B cell (primary cell): ENCODE measurements around the gene GINS2. TPM values are rescaled to one million over a fixed set of nuclear protein-coding genes. Genes with fewer than 3 reads are reported as not detected.
A peak's percentile ranks its signal among the peaks of the same experiment; 100 is the strongest.

Source experiments
- ATAC-seq: fragments of 200-7000 bp; cut with Tn5 transposase; one replicate; pipeline ENCODE4 v1.10.0; 2021; ENCODE audit warnings: low read depth, mild to moderate bottlenecking, moderate number of reproducible peaks, moderate library complexity
- CTCF ChIA-PET: fragments of 350-600 bp; sonication (Branson Sonifier 250); formaldehyde crosslinking; loops from one replicate; lab custom pipeline; 2021; ENCODE audit warnings: antibody characterized with exemption, inconsistent platforms; lab: Charles Lee
- POLR2A ChIA-PET: fragments of 350-600 bp; sonication (Branson Sonifier 250); formaldehyde crosslinking; loops from one replicate; lab custom pipeline; 2021; ENCODE audit warnings: antibody characterized with exemption; lab: Charles Lee
- DNase-seq: peaks from one replicate; pipeline ENCODE4 v3.0.0; 2013
- H2AFZ ChIP-seq: 2 replicates; pipeline ENCODE4 v1.6.1; 2012; ENCODE audit warnings: mild to moderate bottlenecking, low read depth, low read length; ENCODE audit not compliant: insufficient read depth, poor library complexity, severe bottlenecking
- H3K27ac ChIP-seq, 2 donors: 1 replicate in 1 of 2; 2 replicates in 1 of 2; pipeline ENCODE4 v1.5.1; 2012 to 2013; ENCODE audit warnings: low read length in 2 of 2, mild to moderate bottlenecking in 2 of 2, moderate library complexity in 1 of 2
- H3K27me3 ChIP-seq, 4 experiments: fragments of 200-600 bp in 1 of 4; sonication (generic) in 1 of 4; replicated peaks in 1 of 4; 1 replicate in 2 of 4; 2 replicates in 2 of 4; pipeline versions ENCODE4 v1.6.1 to v1.7.0; 2013 to 2016; ENCODE audit warnings: low read length in 3 of 4, mild to moderate bottlenecking in 2 of 4, mixed read lengths in 1 of 4, moderate library complexity in 1 of 4; ENCODE audit not compliant: insufficient read depth in 4 of 4, control insufficient read depth in 3 of 4; ENCODE audit errors: control extremely low read depth in 1 of 4
- H3K36me3 ChIP-seq, 2 experiments: replicated peaks in 1 of 2; 1 replicate in 1 of 2; 2 replicates in 1 of 2; pipeline versions ENCODE4 v1.6.1 to v1.7.1; 2013; ENCODE audit warnings: low read length in 1 of 2; ENCODE audit not compliant: insufficient read depth in 2 of 2, control insufficient read depth in 1 of 2; ENCODE audit errors: control extremely low read depth in 1 of 2, extremely low read depth in 1 of 2
- H3K4me1 ChIP-seq, 2 donors: fragments of 200-600 bp in 1 of 2; sonication (generic) in 1 of 2; 1 replicate in 1 of 2; 2 replicates in 1 of 2; pipeline versions ENCODE4 v1.5.1 to v1.6.1; 2013 to 2017; ENCODE audit warnings: low read length in 2 of 2; ENCODE audit not compliant: control insufficient read depth in 2 of 2, insufficient read depth in 2 of 2
- H3K4me2 ChIP-seq: replicated peaks from 2 replicates; pipeline ENCODE3; 2012; ENCODE audit warnings: mild to moderate bottlenecking, low read depth, low read length; ENCODE audit not compliant: poor library complexity, severe bottlenecking
- H3K4me3 ChIP-seq, 5 experiments: fragments of 200-600 bp in 1 of 5; sonication (generic) in 1 of 5; 1 replicate in 3 of 5; 2 replicates in 2 of 5; pipeline versions ENCODE4 v1.5.1 to v1.7.0; 2011 to 2016; ENCODE audit warnings: low read length in 4 of 5, mild to moderate bottlenecking in 4 of 5, low read depth in 2 of 5, control low read depth in 1 of 5, moderate library complexity in 1 of 5; ENCODE audit not compliant: insufficient read depth in 1 of 5; ENCODE audit errors: control extremely low read depth in 1 of 5, extremely low read depth in 1 of 5
- H3K79me2 ChIP-seq: fragments of 200-600 bp; sonication (generic); one replicate; pipeline ENCODE4 v1.6.0; 2016; ENCODE audit warnings: low read length; ENCODE audit not compliant: control insufficient read depth, insufficient read depth
- H3K9ac ChIP-seq: fragments of 200-600 bp; sonication (generic); 2 replicates; pipeline ENCODE4 v1.6.1; 2017; ENCODE audit warnings: mild to moderate bottlenecking, low read length, moderate library complexity
- H3K9me3 ChIP-seq, 3 donors: one replicate each; pipeline versions ENCODE4 v1.6.1 to v1.7.1; 2013; ENCODE audit warnings: low read length in 2 of 3; ENCODE audit not compliant: control insufficient read depth in 2 of 3, insufficient read depth in 1 of 3; ENCODE audit errors: control extremely low read depth in 1 of 3
- H4K20me1 ChIP-seq: 2 replicates; pipeline ENCODE4 v1.6.0; 2012; ENCODE audit warnings: mild to moderate bottlenecking, low read length; ENCODE audit not compliant: insufficient read depth, control insufficient read depth, poor library complexity, severe bottlenecking
- H3K27ac Mint-ChIP-seq: one replicate; pipeline ENCODE4 v1.8.0; 2021; ENCODE audit warnings: mixed read lengths
- H3K27me3 Mint-ChIP-seq: one replicate; pipeline ENCODE4 v1.8.0; 2021; ENCODE audit warnings: mixed read lengths
- H3K4me1 Mint-ChIP-seq: one replicate; pipeline ENCODE4 v1.8.0; 2021; ENCODE audit warnings: mixed read lengths
- H3K4me3 Mint-ChIP-seq: one replicate; pipeline ENCODE4 v1.8.0; 2021; ENCODE audit warnings: mixed read lengths
- H3K9me3 Mint-ChIP-seq: one replicate; pipeline ENCODE4 v1.8.0; 2022; ENCODE audit warnings: mixed read lengths; ENCODE audit not compliant: insufficient read depth
- EZH2 ChIP-seq: IDR thresholded peaks from 2 replicates; pipeline ENCODE4 v1.6.1; 2012; ENCODE audit warnings: borderline replicate concordance, low read depth, mild to moderate bottlenecking, moderate library complexity, low read length; ENCODE audit not compliant: insufficient read depth, poor library complexity, severe bottlenecking
- WGBS: methylation state at CpG from one replicate; pipeline ENCODE4 v1.1.5; 2013; ENCODE audit warnings: missing lambda C conversion rate; ENCODE audit not compliant: insufficient coverage; 5-methylcytosine and 5-hydroxymethylcytosine counted together
- intact Hi-C: fragments of 100-400 bp; cut with micrococcal nuclease; formaldehyde crosslinking; loops from one replicate; pipeline ENCODE4 v1.10.0; 2022
- polyA plus RNA-seq: library from polyadenylated mRNA; depleted of rRNA; stranded (reverse); fragments of >200 nt; gene quantifications from 2 replicates; pipeline ENCODE4 v1.2.3, GENCODE V29; 2012
- total RNA-seq, 2 donors: library from RNA; stranded (reverse); fragments of 120-200 nt in 1 of 2; gene quantifications; 1 replicate in 1 of 2; 2 replicates in 1 of 2; pipeline versions ENCODE4 v1.2.3 to v1.2.4, GENCODE V29; 2013 to 2022
- TF ChIP-seq, protein P1 (sequence below): fragments of 200-600 bp; IDR thresholded peaks from one replicate; pipeline ENCODE4 v1.8.0; 2022; ENCODE audit warnings: antibody characterized with exemption, mild to moderate bottlenecking

GINS2 gene
- total and polyA plus RNA-seq, 2 donors (not counting 1 experiment from before 2014, with no cell fraction given) = 0.52 to 4.2 TPM

DNA sequence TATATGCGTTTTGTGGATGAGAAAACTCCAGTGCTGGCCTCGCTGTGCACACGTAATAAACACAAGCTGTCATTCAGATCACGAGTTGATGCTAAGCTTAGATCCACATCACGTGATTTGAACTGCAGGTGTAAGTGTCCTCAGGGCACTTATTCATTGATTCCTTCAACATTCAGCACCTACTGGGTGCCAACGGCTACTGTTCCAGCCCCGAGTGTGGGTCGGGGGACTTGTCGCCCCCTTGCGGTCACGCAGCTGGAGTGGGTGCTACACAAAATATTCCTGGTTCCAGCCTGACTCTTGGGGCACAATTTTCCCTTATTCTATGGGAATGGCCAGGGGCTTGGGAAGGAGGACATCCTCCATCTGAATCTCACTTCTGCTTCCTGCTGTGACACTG lies 29.9 kb upstream of the GINS2 start:
- WGBS = 62% methylated on average over 11 of the region's 11 CpGs
- peaks cover 46% of the 10 kb centered on the region for H3K79me2 ChIP-seq
- peaks cover 1 to 12% of the 10 kb centered on the region in 2 experiments for H3K36me3 ChIP-seq
- TF ChIP-seq EZH2 = no peak
- TF ChIP-seq, protein P1, sequence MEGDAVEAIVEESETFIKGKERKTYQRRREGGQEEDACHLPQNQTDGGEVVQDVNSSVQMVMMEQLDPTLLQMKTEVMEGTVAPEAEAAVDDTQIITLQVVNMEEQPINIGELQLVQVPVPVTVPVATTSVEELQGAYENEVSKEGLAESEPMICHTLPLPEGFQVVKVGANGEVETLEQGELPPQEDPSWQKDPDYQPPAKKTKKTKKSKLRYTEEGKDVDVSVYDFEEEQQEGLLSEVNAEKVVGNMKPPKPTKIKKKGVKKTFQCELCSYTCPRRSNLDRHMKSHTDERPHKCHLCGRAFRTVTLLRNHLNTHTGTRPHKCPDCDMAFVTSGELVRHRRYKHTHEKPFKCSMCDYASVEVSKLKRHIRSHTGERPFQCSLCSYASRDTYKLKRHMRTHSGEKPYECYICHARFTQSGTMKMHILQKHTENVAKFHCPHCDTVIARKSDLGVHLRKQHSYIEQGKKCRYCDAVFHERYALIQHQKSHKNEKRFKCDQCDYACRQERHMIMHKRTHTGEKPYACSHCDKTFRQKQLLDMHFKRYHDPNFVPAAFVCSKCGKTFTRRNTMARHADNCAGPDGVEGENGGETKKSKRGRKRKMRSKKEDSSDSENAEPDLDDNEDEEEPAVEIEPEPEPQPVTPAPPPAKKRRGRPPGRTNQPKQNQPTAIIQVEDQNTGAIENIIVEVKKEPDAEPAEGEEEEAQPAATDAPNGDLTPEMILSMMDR = no peak
- ChIA-PET POLR2A (no interaction called here), CTCF (interaction anchor here (0.7 to 5.8 kb wide), 16 partner anchors 13 to 850 kb away, joined by 3 to 77 read pairs (median 5); partner anchors contain the start of gene C16orf74)
- intact Hi-C loops = loop anchor here (1.0 kb wide), 3 partner anchors 41 to 59 kb away; no protein-coding TSS in a partner anchor
- ATAC-seq (no peak), DNase-seq (peak; percentile 53)
- H3K27me3 ChIP-seq = no peaks in the 10 kb centered on the region
- no peak overlapping the region for H3K27ac ChIP-seq
- peaks cover 68% of the 10 kb centered on the region for H4K20me1 ChIP-seq
- H3K9me3 Mint-ChIP-seq = no peaks in the 10 kb centered on the region
- H3K9ac ChIP-seq = no peak overlapping the region
- peak overlapping the region; percentile 32 for H3K4me2 ChIP-seq
- no peaks in the 10 kb centered on the region for H3K9me3 ChIP-seq
- no peaks in the 10 kb centered on the region for H3K27me3 Mint-ChIP-seq
- peaks cover 27% of the 10 kb centered on the region for H3K4me1 Mint-ChIP-seq
- H3K4me3 Mint-ChIP-seq = no peak overlapping the region
- H3K4me3 ChIP-seq = no peak overlapping the region
- H2AFZ ChIP-seq = no peak overlapping the region
- no peak overlapping the region for H3K27ac Mint-ChIP-seq
- peaks cover 7 to 34% of the 10 kb centered on the region in 2 donors for H3K4me1 ChIP-seq

DNA sequence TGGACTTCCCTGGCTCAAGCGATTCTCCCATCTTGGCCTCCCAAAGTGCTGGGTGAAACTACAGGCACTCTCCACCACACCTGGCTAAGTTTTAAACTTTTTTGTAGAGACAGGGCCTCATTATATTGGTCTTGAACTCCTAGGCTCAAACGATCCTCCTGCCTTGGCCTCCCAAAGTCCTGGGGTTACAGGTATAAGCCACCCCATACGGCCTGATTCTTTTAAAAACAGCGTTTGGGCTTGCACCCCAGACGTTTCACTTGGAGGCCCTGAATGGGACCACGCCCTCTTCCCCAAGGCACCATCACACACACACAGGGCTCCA lies 29.4 kb upstream of the GINS2 start:
- no peaks in the 10 kb centered on the region for H3K9me3 Mint-ChIP-seq
- WGBS = 47% methylated on average over 6 of the region's 6 CpGs
- ATAC-seq = no peak
- Histone ChIP-seq H2AFZ (no peak overlapping the region), H4K20me1 (peaks cover 71% of the 10 kb centered on the region), H3K4me3 (no peak overlapping the region), H3K36me3 (peaks cover 1 to 10% of the 10 kb centered on the region in 2 experiments), H3K9me3 (peaks cover 0 to 2% (median 0%) of the 10 kb centered on the region in 3 donors), H3K79me2 (peaks cover 43% of the 10 kb centered on the region), H3K27ac (no peak overlapping the region), H3K4me1 (peaks cover 7 to 34% of the 10 kb centered on the region in 2 donors), H3K4me2 (peak overlapping the region; percentile 32), H3K9ac (no peak overlapping the region), H3K27me3 (no peaks in the 10 kb centered on the region)
- peak overlapping the region; percentile 26 for H3K27ac Mint-ChIP-seq
- CTCF ChIA-PET = interaction anchor here (1.0 to 5.8 kb wide), 15 partner anchors 14 to 79 kb away, joined by 3 to 77 read pairs (median 6); partner anchors contain the start of gene C16orf74
- POLR2A ChIA-PET = interaction anchor here (1.3 kb wide), 1 partner anchor 82 kb away, joined by 3 read pairs; no protein-coding TSS in a partner anchor
- no peaks in the 10 kb centered on the region for H3K27me3 Mint-ChIP-seq
- H3K4me3 Mint-ChIP-seq = no peak overlapping the region
- TF ChIP-seq, protein P1 = peak; percentile 18
- TF ChIP-seq EZH2 = no peak
- no peak for DNase-seq
- H3K4me1 Mint-ChIP-seq = peaks cover 27% of the 10 kb centered on the region
- intact Hi-C loops = loop anchor here (1.0 kb wide), 3 partner anchors 41 to 59 kb away; no protein-coding TSS in a partner anchor
